Suprapubic skin (tissue), 4 donors: ENCODE results near the gene TGOLN2. TPM values are rescaled to one million over a fixed set of nuclear protein-coding genes. Genes with fewer than 3 reads are reported as not detected.

Experiments used
- DNase-seq, 2 donors: peaks; one replicate each; pipeline ENCODE4 v3.0.0-alpha.2; 2019; ENCODE audit warnings: low spot score in 2 of 2
- H3K27ac ChIP-seq: fragments of 200-600 bp; sonication (generic); one replicate; pipeline ENCODE4 v1.5.1; 2019
- H3K27me3 ChIP-seq: fragments of 200-600 bp; sonication (generic); one replicate; pipeline ENCODE4 v1.5.1; 2019
- H3K36me3 ChIP-seq: fragments of 200-600 bp; sonication (generic); one replicate; pipeline ENCODE4 v1.5.1; 2019
- H3K4me1 ChIP-seq: fragments of 200-600 bp; sonication (generic); one replicate; pipeline ENCODE4 v1.5.1; 2019
- H3K4me3 ChIP-seq: fragments of 200-600 bp; sonication (generic); one replicate; pipeline ENCODE4 v1.5.1; 2019; ENCODE audit warnings: mild to moderate bottlenecking
- H3K9me3 ChIP-seq: fragments of 200-600 bp; sonication (generic); one replicate; pipeline ENCODE4 v1.5.1; 2019
- CTCF ChIP-seq, 2 donors: fragments of 200-600 bp in 1 of 2; fragments of 450-650 bp in 1 of 2; sonication (generic) in 1 of 2; IDR thresholded peaks; one replicate each; pipeline ENCODE4 v1.5.1; 2016 to 2019; ENCODE audit warnings: antibody characterized with exemption in 2 of 2, mild to moderate bottlenecking in 1 of 2, moderate library complexity in 1 of 2
- EP300 ChIP-seq: sonication (generic); formaldehyde crosslinking; IDR thresholded peaks from one replicate; pipeline ENCODE4 v1.6.1; 2017; ENCODE audit warnings: antibody characterized with exemption
- POLR2A ChIP-seq, 2 donors: fragments of 450-650 bp; IDR thresholded peaks; one replicate each; pipeline ENCODE4 v1.6.1; 2017; ENCODE audit warnings: antibody characterized with exemption in 2 of 2, mild to moderate bottlenecking in 2 of 2, moderate library complexity in 2 of 2
- POLR2AphosphoS5 ChIP-seq, 3 donors: sonication (generic); formaldehyde crosslinking; IDR thresholded peaks; one replicate each; pipeline ENCODE4 v1.6.1; 2017; ENCODE audit warnings: antibody characterized with exemption in 3 of 3
- WGBS: methylation state at CpG from one replicate; pipeline ENCODE4 v1.1.5; 2018; 5-methylcytosine and 5-hydroxymethylcytosine counted together
- total RNA-seq, 4 donors: library from RNA; depleted of rRNA; stranded (reverse); fragments of >200 nt; gene quantifications; one replicate each; pipeline ENCODE4 v1.1.0, GENCODE V29; 2016

Gene TGOLN2
- total RNA-seq, 4 donors from 2014 or later = 62.5 to 118 (median 72.0) TPM

- DNase-seq = no peak
- Histone ChIP-seq H3K27me3 (no peaks in the 10 kb centered on the region), H3K27ac (no peak overlapping the region), H3K36me3 (peaks cover 24% of the 10 kb centered on the region), H3K9me3 (no peaks in the 10 kb centered on the region), H3K4me3 (no peak overlapping the region), H3K4me1 (peaks cover 8% of the 10 kb centered on the region)
- no peak for TF ChIP-seq EP300
- TF ChIP-seq POLR2AphosphoS5 (IDR thresholded peaks at IDR 0.05) = no peak
- TF ChIP-seq CTCF (IDR thresholded peaks at IDR 0.05) = no peak
- TF ChIP-seq POLR2A (IDR thresholded peaks at IDR 0.05) = no peak
- WGBS = 71% methylated on average over 19 of the region's 19 CpGs
Observed at GRCh38 chr2:85309699-85310321, 18.0 kb downstream of the TGOLN2 start.

DNA sequence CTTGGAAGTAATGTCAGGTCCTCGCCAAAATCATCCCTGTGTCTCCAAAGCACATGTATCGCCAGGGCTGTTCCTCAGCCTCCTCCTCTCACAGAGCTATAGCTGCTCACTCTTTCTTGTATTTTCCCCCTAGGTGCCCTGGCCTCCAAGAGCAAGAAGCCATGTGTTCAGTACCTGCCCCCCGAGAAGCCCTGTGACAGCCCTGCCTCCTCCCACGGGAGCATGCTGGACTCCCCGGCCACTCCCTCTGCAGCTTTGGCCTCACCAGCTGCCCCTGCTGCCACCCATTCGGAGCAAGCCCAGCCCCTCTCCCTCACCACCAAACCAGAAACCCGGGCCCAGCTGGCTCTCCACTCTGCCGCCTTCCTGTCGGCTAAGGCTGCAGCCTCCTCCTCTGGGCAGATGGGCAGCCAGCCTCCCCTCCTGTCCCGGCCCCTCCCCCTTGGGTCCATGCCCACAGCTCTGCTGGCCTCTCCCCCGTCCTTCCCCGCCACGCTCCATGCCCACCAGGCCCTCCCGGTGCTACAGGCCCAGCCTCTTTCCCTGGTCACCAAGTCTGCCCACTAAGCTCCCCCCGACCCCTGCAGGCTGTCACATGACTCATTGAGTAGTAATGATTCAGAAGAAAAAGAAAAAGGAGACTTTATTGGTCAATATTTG lies 18.8 kb downstream of the TGOLN2 start:
- no peak overlapping the region for H3K4me3 ChIP-seq
- TF ChIP-seq CTCF (IDR thresholded peaks at IDR 0.05) = no peak
- TF ChIP-seq POLR2A (IDR thresholded peaks at IDR 0.05) = no peak
- TF ChIP-seq EP300 = no peak
- TF ChIP-seq POLR2AphosphoS5 (IDR thresholded peaks at IDR 0.05) = no peak
- H3K36me3 ChIP-seq = peaks cover 26% of the 10 kb centered on the region
- H3K9me3 ChIP-seq = no peaks in the 10 kb centered on the region
- 60% methylated on average over 15 of the region's 15 CpGs for WGBS
- DNase-seq = peak in 1 of 2 donors; percentile 80
- H3K4me1 ChIP-seq = peaks cover 8% of the 10 kb centered on the region
- H3K27ac ChIP-seq = no peak overlapping the region
- H3K27me3 ChIP-seq = no peaks in the 10 kb centered on the region

- no peak for TF ChIP-seq CTCF (IDR thresholded peaks at IDR 0.05)
- TF ChIP-seq EP300 = no peak
- TF ChIP-seq POLR2A (IDR thresholded peaks at IDR 0.05) = no peak
- TF ChIP-seq POLR2AphosphoS5 (IDR thresholded peaks at IDR 0.05) = no peak
- H3K4me1 ChIP-seq = peaks cover 8% of the 10 kb centered on the region
- DNase-seq = no peak
- H3K9me3 ChIP-seq = no peaks in the 10 kb centered on the region
- 87% methylated on average over 6 of the region's 6 CpGs for WGBS
- peaks cover 32% of the 10 kb centered on the region for H3K36me3 ChIP-seq
- H3K27ac ChIP-seq = no peak overlapping the region
- H3K4me3 ChIP-seq = no peak overlapping the region
- no peaks in the 10 kb centered on the region for H3K27me3 ChIP-seq
Observed at GRCh38 chr2:85308201-85308600, 19.6 kb downstream of the TGOLN2 start.

- Histone ChIP-seq H3K4me3 (no peak overlapping the region), H3K36me3 (peaks cover 32% of the 10 kb centered on the region), H3K4me1 (peaks cover 8% of the 10 kb centered on the region), H3K27ac (no peak overlapping the region), H3K9me3 (no peaks in the 10 kb centered on the region), H3K27me3 (no peaks in the 10 kb centered on the region)
- no peak for TF ChIP-seq EP300
- TF ChIP-seq CTCF (IDR thresholded peaks at IDR 0.05) = no peak
- TF ChIP-seq POLR2AphosphoS5 (IDR thresholded peaks at IDR 0.05) = no peak
- no peak for TF ChIP-seq POLR2A (IDR thresholded peaks at IDR 0.05)
- DNase-seq = no peak
- 80% methylated on average over 9 of the region's 9 CpGs for WGBS
Observed at GRCh38 chr2:85307527-85307897, 20.3 kb downstream of the TGOLN2 start.

DNA sequence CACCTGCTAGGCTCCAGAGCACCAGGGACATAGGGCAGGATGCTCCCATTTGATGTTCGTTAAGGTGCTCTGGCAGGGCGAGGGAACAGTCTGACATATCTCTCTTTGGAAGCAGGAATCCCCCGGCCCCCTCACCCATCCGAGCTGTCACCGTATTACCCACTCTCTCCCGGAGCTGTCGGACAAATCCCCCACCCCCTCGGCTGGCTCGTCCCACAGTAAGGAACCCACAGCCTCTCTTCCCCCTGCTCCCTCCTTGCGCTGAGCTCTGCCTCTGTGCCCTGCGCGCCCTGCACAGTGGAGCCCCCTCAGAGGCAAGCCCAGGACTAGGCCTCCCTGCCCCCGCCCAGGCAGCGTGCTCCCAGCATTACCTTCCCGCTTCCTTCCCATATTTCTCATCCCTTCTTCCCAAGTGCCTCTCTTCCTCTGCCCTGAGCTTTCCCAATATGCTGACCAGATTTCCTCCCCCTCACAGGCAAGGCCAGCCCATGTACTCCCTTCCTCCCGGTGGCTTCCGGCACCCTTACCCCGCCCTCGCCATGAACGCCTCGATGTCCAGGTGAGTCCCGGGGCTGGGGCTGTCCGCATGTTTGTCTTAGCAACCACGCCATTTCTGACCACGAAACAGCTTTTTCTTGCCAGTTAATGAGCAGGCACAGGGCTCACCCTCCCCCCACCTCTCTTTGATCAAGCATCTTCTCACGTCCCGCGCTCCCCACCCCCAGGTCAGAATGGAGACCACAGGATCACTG lies 23.8 kb downstream of the TGOLN2 start:
- H3K36me3 ChIP-seq = peaks cover 32% of the 10 kb centered on the region

More for the DNA sequence above, 23.8 kb downstream of the TGOLN2 start:
- no peak for DNase-seq
- Histone ChIP-seq H3K4me3 (no peak overlapping the region), H3K4me1 (peaks cover 3% of the 10 kb centered on the region), H3K27ac (no peak overlapping the region), H3K27me3 (no peaks in the 10 kb centered on the region), H3K9me3 (no peaks in the 10 kb centered on the region)
- 90% methylated on average over 27 of the region's 28 CpGs for WGBS
- TF ChIP-seq CTCF (IDR thresholded peaks at IDR 0.05) (no peak), EP300 (no peak), POLR2A (IDR thresholded peaks at IDR 0.05) (no peak), POLR2AphosphoS5 (IDR thresholded peaks at IDR 0.05) (no peak)
